Tibial nerve (tissue), 3 donors: ENCODE results near the gene KIRREL3.

Experiments used
- CTCF ChIP-seq, 5 experiments: fragments of 200-600 bp in 3 of 5; fragments of 450-650 bp in 2 of 5; sonication (generic) in 3 of 5; IDR thresholded peaks; one replicate each; pipeline ENCODE4 v1.5.1; 2016 to 2019; ENCODE audit warnings: antibody characterized with exemption in 5 of 5, mild to moderate bottlenecking in 3 of 5, moderate library complexity in 2 of 5
- POLR2A ChIP-seq, 2 donors: fragments of 450-650 bp; IDR thresholded peaks; one replicate each; pipeline ENCODE4 v1.6.1; 2017; ENCODE audit warnings: antibody characterized with exemption in 2 of 2, mild to moderate bottlenecking in 2 of 2, moderate library complexity in 2 of 2

DNA sequence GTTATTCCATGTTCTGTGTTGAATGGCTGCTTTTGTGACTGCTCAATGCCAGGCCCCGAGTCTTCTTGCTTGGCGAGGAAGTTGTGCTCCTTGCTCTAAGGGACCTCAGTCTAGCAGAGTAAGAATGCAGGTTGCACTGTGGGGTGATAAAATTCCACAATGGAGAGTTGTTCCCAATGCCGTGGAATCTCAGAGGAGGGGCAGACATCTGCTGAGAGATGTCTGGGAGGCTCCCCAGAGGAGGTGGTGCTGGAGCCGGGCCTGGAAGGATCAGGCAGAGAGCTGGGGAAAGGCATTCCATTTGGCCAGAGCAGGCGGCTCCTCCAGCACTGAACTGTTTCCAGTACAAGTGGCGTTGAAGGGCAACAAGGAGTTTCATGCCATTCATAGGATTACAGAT, 589.9 kb downstream of the KIRREL3 start:
- TF ChIP-seq POLR2A (IDR thresholded peaks at IDR 0.05) (no peak), CTCF (IDR thresholded peaks at IDR 0.05) (no peak)
